Endothelial cell of umbilical vein (primary cell): Measurements from ENCODE around the gene SPA17.

Source experiments
- CTCF ChIP-seq, 2 donors: IDR thresholded peaks; 1 replicate in 1 of 2; 2 replicates in 1 of 2; pipeline ENCODE4 v1.5.1; 2011; ENCODE audit warnings: low read length in 2 of 2, mild to moderate bottlenecking in 2 of 2, moderate library complexity in 2 of 2, control low read depth in 1 of 2, inconsistent platforms in 1 of 2, low read depth in 1 of 2; ENCODE audit not compliant: insufficient read depth in 1 of 2; ENCODE audit errors: extremely low read depth in 1 of 2
- MYC ChIP-seq: IDR thresholded peaks from one replicate; pipeline ENCODE4 v1.6.1; 2011; ENCODE audit warnings: mild to moderate bottlenecking, low read depth, low read length

GRCh38 chr11:124745835-124746620 is 72.3 kb downstream of the SPA17 start:
- peak; percentile 17 to 42 for TF ChIP-seq CTCF (IDR thresholded peaks at IDR 0.05; ENCODE audit: extremely low read depth in 1 of 2, insufficient read depth in 1 of 2, low read depth in 1 of 2, low read length in 2 of 2)
- no peak for TF ChIP-seq MYC
